Tibial nerve (tissue), 3 donors: ENCODE data around the gene ATXN7L1.

Experiments
- POLR2A ChIP-seq, 2 donors: fragments of 450-650 bp; IDR thresholded peaks; one replicate each; pipeline ENCODE4 v1.6.1; 2017; ENCODE audit warnings: antibody characterized with exemption in 2 of 2, mild to moderate bottlenecking in 2 of 2, moderate library complexity in 2 of 2
- TF ChIP-seq, protein P1 (sequence below), 5 experiments: fragments of 200-600 bp in 3 of 5; fragments of 450-650 bp in 2 of 5; sonication (generic) in 3 of 5; IDR thresholded peaks; one replicate each; pipeline ENCODE4 v1.5.1; 2016 to 2019; ENCODE audit warnings: antibody characterized with exemption in 5 of 5, mild to moderate bottlenecking in 3 of 5, moderate library complexity in 2 of 5

DNA sequence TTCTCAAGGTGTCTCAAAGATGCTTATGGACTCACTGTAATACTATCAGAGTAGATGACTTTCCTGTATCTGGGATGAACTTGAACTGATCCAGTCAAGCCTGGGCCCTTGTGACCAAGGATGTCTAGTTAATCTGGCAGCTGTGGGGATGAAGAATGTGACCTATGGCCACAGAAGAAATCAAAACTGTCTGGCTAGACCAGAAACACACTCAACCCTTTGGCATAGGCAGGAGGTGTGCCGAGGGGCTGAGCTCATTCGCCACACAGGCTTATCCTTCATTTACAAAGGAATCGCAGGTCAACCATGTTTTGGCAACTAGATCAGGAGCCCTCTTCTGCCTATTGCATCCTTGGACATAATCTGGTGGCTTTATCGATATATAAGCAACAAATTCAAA, 110.6 kb downstream of the ATXN7L1 start:
- TF ChIP-seq POLR2A (IDR thresholded peaks at IDR 0.05): no peak
- TF ChIP-seq, protein P1, sequence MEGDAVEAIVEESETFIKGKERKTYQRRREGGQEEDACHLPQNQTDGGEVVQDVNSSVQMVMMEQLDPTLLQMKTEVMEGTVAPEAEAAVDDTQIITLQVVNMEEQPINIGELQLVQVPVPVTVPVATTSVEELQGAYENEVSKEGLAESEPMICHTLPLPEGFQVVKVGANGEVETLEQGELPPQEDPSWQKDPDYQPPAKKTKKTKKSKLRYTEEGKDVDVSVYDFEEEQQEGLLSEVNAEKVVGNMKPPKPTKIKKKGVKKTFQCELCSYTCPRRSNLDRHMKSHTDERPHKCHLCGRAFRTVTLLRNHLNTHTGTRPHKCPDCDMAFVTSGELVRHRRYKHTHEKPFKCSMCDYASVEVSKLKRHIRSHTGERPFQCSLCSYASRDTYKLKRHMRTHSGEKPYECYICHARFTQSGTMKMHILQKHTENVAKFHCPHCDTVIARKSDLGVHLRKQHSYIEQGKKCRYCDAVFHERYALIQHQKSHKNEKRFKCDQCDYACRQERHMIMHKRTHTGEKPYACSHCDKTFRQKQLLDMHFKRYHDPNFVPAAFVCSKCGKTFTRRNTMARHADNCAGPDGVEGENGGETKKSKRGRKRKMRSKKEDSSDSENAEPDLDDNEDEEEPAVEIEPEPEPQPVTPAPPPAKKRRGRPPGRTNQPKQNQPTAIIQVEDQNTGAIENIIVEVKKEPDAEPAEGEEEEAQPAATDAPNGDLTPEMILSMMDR (IDR thresholded peaks at IDR 0.05): no peak
